Stimulated activated naive CD8-positive, alpha-beta T cell treated with anti-CD3 and anti-CD28 coated beads, Interleukin-15, amount 100 ng/mL, for 72 hours (primary cell): ENCODE data around the gene NABP2.
"Not testable (repeated sequence)": the region's sequence is repeated elsewhere in the genome, so short reads cannot be mapped to it uniquely, and the experiment has no call there.

Experiments
- ATAC-seq: fragments of 150-1000 bp; cut with Tn5 transposase; 2 replicates; pipeline ENCODE4 v1.10.0; 2021; ENCODE audit warnings: mild to moderate bottlenecking, moderate library complexity
- DNase-seq, 2 donors: peaks; one replicate each; pipeline ENCODE4 v3.0.0; 2021 to 2022
- H3K27ac Mint-ChIP-seq, 2 donors: one replicate each; pipeline ENCODE4 v1.8.0; 2022; ENCODE audit warnings: mild to moderate bottlenecking in 2 of 2, mixed read lengths in 2 of 2, moderate library complexity in 2 of 2
- H3K27me3 Mint-ChIP-seq: one replicate; pipeline ENCODE4 v1.8.0; 2022; ENCODE audit warnings: mixed read lengths
- H3K4me1 Mint-ChIP-seq: one replicate; pipeline ENCODE4 v1.8.0; 2022; ENCODE audit warnings: mild to moderate bottlenecking, mixed read lengths
- H3K4me3 Mint-ChIP-seq, 2 donors: one replicate each; pipeline ENCODE4 v1.8.0; 2022; ENCODE audit warnings: mild to moderate bottlenecking in 2 of 2, mixed read lengths in 2 of 2, moderate library complexity in 1 of 2
- H3K9me3 Mint-ChIP-seq, 2 donors: one replicate each; pipeline ENCODE4 v1.8.0; 2022; ENCODE audit warnings: mixed read lengths in 2 of 2

The NABP2 gene

GRCh38 chr12:56271031-56271430, 46.9 kb downstream of the NABP2 start:
- peaks cover 22% of the 10 kb centered on the region for H3K4me1 Mint-ChIP-seq
- H3K9me3 Mint-ChIP-seq: no peaks in the 10 kb centered on the region
- no peaks in the 10 kb centered on the region for H3K27me3 Mint-ChIP-seq
- no peak overlapping the region for H3K4me3 Mint-ChIP-seq
- DNase-seq (no peak), ATAC-seq (no peak)
- no peak overlapping the region for H3K27ac Mint-ChIP-seq

GRCh38 chr12:56272468-56272867, 48.3 kb downstream of the NABP2 start:
- H3K9me3 Mint-ChIP-seq, H3K27ac Mint-ChIP-seq, H3K4me3 Mint-ChIP-seq, ATAC-seq, DNase-seq, H3K27me3 Mint-ChIP-seq, H3K4me1 Mint-ChIP-seq: not testable (repeated sequence)

- DNase-seq (no peak), ATAC-seq (no peak)
- no peak overlapping the region for H3K4me3 Mint-ChIP-seq
- no peaks in the 10 kb centered on the region for H3K27me3 Mint-ChIP-seq
- no peak overlapping the region for H3K27ac Mint-ChIP-seq
- H3K4me1 Mint-ChIP-seq: no peaks in the 10 kb centered on the region
- no peaks in the 10 kb centered on the region for H3K9me3 Mint-ChIP-seq
Observed at GRCh38 chr12:56274299-56274698, 50.2 kb downstream of the NABP2 start.

- H3K9me3 Mint-ChIP-seq: no peaks in the 10 kb centered on the region
- no peaks in the 10 kb centered on the region for H3K4me1 Mint-ChIP-seq
- no peak overlapping the region for H3K4me3 Mint-ChIP-seq
- H3K27me3 Mint-ChIP-seq: no peaks in the 10 kb centered on the region
- DNase-seq (no peak), ATAC-seq (no peak)
- no peak overlapping the region for H3K27ac Mint-ChIP-seq
Observed at GRCh38 chr12:56278905-56279304, 54.8 kb downstream of the NABP2 start.
